Measurements from ENCODE around the gene PRPS1L1. TPM values are rescaled to one million over a fixed set of nuclear protein-coding genes. Genes with fewer than 3 reads are reported as not detected.

PRPS1L1 gene
- total RNA-seq: 0.14 TPM in 1 of 2 replicates, not detected in the other

DNA sequence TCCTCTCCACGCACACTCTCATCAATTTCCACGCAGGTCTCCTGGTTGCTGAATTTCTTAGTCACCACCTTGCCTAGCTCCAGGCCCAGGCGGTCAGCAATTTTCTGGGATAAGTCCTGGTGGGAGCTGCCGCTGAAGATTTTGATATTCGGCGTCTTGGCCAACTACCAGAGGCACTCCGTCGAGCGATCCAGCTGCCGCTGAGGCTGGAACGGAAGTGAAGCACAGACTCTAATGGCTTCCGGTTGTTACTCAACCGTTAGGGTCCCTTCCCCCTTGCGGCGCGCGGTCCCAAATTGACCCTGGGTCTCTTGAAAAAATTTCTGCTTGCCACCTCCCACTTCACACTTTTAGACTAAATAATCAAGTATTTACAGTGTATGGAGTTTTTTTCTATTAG lies at the start of gene PRPS1L1:
Gene PRPS1L1 (minus strand): TSS at position 219 of the 400 bp plus-strand sequence.
- DNase-seq: no peak

GRCh38 chr7:18076461-18076860 lies 48.8 kb upstream of the PRPS1L1 start:
- DNase-seq: no peak

DNA sequence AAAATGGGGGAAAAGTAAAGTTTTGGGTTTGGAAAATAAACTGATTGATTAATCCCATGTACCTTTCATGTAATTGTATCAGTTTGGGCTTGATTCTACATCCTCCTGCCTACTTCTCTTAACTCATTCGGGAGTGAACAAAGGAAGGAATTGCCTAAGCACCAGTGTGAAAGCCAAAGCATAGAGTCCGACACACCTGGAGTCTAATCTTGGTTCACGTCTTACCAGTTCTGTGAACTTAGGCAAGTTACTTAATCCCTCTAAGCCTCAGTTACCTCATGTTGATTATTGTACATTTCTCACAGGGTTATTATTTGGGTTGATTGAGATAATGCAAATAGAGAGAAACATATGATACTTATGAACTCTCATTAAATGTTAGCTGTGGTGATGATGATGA lies 41.1 kb upstream of the PRPS1L1 start:
- no peak for DNase-seq

GRCh38 chr7:18064242-18064838 lies 36.7 kb upstream of the PRPS1L1 start:
- peak; percentile 22 for DNase-seq

GRCh38 chr7:18063149-18063901 lies 35.7 kb upstream of the PRPS1L1 start:
- DNase-seq: no peak

- no peak for DNase-seq
Measured at GRCh38 chr7:18059171-18059570, 31.5 kb upstream of the PRPS1L1 start.

DNA sequence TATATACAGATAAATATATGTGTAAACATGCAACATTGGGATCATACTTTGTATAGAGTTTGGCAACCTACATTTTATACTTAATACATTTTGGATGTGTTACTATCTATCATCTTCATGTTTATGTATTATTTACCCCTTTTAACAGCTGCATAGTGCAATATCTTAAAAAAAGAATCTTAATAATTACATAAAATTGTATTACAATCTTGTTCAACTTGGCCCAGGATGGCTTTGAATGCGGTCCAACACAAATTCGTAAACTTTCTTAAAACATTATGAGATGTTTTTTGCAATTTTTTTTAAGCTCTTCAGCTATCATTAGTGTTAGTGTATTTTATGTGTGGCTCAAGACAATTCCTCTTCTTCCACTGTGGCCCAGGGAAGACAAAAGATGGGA lies 26.3 kb upstream of the PRPS1L1 start:
- no peak for DNase-seq

GRCh38 chr7:18053177-18053928 lies 25.7 kb upstream of the PRPS1L1 start:
- no peak for DNase-seq

DNA sequence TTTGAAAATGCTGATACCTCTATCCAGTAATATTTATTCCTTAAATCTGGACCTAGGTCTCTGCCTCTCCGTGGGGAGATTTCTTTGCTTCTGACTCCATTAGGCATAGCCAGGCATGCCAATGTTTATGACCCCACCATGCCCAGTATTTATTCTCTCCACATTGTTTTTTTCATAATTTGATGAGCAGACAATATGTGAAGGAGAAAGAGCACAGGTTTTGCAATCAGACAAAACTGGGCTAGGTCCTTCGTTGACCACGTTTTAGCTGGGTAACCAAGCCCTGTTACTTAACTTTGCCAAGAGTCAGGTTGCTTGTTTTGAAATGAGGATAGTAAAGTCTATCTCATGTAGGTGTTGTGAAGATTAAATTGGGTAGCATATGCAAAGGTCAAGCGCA lies 21.6 kb upstream of the PRPS1L1 start:
- no peak for DNase-seq

DNA sequence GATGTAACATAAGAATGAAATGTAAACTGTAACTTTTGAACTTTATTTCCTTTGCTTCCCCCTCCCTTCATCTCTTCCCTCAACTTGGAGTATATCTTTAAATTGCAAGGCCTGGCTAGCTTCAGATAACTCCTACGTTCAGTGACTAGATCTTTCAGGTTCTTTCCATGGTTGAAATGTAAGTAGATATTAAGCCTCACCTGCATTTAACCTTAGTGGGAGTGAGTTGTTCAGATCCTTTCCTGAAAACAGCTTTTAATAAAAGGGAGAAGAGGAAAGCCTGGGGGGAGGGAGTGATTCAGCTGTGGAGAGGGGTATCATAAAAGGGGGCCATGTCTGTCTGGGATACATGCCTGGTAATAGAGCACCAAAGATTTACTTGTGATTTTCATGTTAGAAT lies 19.0 kb upstream of the PRPS1L1 start:
- no peak for DNase-seq

DNA sequence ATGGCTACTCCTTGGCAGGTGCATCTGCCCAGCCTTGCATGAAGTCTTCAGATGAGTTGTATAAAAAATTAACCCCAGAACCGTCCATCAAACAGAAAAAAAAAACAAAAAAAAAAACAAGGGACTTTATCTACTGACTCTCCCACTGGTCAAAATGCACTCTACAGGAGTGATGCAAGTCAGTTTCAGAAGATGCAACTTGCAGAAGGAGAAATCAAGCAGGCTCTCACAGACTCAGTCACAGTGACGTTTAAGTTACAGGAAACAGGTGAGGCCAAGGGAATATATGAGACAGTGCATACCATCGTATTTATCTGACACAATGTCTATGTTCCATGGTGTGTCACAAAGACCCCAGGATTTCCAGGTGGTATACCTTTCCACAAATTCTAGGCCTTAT lies 17.5 kb upstream of the PRPS1L1 start:
- no peak for DNase-seq

GRCh38 chr7:18041191-18041590 lies 13.5 kb upstream of the PRPS1L1 start:
- DNase-seq: no peak

DNA sequence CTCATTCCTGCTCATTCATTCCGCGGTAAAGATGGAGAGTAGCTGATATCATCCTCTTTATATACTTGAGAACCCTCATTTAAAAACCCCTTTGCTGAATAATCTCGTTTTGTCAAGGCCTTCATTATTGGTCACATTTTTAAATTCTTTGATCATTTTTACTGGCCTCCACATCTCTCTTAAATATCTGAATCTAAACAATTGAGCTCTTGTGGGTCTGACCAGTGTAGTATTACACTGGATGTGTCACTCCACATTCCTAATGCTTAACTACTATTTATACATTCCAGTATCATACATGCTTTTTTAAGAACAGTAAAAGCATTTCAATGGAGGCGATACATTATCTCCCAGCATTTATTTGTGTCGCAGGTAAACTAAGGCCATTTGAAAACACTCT lies 12.6 kb upstream of the PRPS1L1 start:
- DNase-seq: no peak

DNA sequence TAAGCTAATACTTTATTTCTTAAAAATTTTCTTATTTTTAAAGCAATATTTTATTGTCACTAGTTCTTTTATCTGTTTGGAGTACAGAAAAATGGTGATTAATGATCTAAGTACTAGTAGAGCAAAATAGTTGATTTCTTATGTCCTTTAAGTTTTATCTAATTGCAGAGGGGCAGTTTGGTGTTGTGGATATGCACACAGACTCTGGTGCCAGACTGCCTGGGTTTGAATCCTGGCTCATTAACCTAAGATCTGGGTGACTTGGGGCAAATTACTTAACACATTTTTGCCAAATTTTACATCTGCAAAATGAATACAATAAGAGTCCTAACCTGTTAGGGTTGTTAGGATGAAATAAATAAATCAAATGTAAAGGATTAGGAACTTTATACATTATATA lies 10.7 kb upstream of the PRPS1L1 start:
- no peak for DNase-seq

GRCh38 chr7:18037609-18038008 lies 10.0 kb upstream of the PRPS1L1 start:
- no peak for DNase-seq

DNA sequence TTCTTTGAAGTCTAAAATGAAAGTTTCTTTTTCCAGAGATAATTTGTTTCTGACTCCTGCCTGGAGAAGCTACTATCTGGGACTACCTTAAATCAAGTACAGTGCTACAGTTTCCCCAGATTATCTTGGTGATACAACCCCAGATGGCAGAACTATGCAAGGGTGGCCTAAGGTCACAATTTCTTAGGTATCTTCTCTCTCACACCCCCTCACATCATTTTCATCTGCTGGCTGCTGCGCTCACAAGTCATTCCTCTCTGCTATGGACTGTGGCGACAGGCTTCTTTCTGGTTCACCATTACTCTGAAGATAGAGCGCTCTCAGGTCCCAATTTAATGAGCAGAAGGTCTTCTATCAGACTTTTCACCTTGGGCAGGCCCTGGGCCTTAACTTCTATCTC lies 9.1 kb upstream of the PRPS1L1 start:
- no peak for DNase-seq

GRCh38 chr7:18030758-18031157 lies 3.1 kb upstream of the PRPS1L1 start:
- DNase-seq: no peak

DNA sequence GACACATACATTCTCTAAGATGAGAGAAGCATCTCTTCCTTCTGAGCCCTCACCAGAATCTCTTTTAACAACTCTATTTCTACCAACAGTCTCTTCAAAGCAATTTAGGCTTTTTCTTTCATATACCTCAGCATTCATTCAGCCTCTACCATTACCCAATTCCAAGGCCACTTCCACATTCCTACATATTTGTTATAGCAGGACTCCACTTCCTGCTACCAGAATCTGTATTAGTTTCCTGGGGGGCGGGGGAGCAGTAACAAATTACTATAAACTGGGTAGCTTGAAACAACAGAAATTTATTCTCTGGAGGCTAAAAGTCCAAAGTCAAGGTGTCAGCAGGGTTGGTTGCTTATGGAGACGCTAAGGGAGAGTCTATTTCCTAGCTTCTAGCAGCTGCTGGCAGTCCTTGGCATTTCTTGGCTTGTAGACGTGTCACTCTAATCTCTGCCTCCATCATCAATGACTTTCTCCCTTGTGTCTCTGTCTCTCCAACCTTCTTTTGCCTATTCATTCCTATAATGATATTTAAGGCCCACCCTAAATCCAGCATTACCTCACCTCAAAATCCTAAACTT lies 7.4 kb downstream of the PRPS1L1 start:
- peak; percentile 43 for DNase-seq

DNA sequence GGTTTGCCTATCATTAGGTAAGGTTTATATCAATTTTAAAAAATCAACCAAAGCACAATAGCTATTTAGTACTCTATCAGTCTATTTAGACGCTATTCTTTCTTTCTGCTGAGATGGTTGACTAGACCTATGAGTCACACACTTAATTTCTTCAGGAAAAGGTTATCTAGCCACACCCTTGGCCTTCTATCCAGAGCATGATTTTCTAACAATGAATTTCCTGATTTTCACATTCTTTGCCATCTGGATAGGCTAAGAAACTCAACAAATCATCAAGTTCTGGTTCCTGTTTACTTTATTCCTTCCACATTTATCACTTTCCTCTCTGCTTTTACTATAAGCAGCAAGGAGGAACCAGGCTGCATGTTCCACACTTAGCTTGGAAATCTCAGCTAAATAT lies 8.1 kb downstream of the PRPS1L1 start:
- DNase-seq: peak; percentile 79

GRCh38 chr7:18018296-18019215 lies 9.1 kb downstream of the PRPS1L1 start:
- DNase-seq: no peak

GRCh38 chr7:18016547-18017444 lies 10.8 kb downstream of the PRPS1L1 start:
- no peak for DNase-seq

All from dermis blood vessel endothelial cell (primary cell).